Right renal cortex interstitium (tissue), 3 donors: ENCODE measurements around the gene NOB1. TPM values are rescaled to one million over a fixed set of nuclear protein-coding genes. Genes with fewer than 3 reads are reported as not detected.
"Not testable (repeated sequence)": the region's sequence is repeated elsewhere in the genome, so short reads cannot be mapped to it uniquely, and the experiment has no call there.

Experiments used
- DNase-seq, 3 donors: peaks; one replicate each; pipeline ENCODE4 v3.0.0-alpha.2; 2013; ENCODE audit warnings: low read depth in 3 of 3, low spot score in 2 of 3
- polyA plus RNA-seq, 3 donors: library from polyadenylated mRNA; unstranded; fragments of 120-200 nt; gene quantifications; one replicate each; pipeline ENCODE4 v1.2.1, GENCODE V29; 2013; ENCODE audit not compliant: insufficient read length in 3 of 3

The NOB1 gene
- 10 to 100 TPM; 67.5 to 76.5 (median 71.3) TPM for polyA plus RNA-seq

DNA sequence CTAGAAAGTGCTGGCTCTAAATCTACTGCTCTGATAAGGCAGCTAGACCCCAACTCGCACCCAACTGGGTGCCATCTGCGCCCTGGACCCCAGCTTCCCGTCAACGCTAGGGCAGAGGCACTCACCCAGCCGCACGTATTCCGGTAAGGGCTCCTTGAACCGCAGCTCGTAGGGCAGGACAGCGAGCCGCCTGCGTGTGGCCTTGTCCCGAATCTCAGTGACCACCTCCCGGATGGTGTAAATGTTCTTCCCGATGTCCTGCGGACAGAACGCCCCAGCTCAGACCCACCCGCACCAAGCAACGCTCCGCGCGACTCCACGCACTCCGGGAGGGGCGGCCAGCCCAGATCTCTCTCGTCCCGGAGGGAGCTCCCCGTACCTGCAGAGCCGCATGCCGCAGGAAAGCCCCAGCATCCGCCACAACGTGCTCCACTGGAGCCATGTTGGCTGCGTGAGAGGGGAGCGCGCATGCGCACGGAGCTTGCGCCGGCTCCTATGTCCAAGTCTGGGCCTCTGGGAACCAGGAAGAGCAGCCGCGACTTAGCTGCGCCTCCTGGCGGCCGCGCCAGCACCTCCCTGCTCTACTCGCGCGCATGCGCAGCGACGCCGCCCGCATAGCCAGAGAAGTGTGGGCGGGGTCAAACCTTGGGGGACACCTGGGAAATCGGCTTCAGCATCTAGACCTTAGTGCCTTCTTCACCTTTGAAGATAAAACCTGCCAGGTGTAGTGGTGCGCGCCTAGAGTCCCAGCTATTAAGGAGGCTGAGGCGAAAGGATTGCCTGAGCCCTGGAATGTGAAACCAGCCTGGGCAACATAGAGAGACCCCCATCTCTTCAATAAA lies at the start of gene NOB1:
NOB1 (minus strand) TSS at position 458 of the 842 bp plus-strand sequence; CDS start at position 442, 16 bp downstream.
- DNase-seq = peak; percentile 92 to 94 (median 92)

DNA sequence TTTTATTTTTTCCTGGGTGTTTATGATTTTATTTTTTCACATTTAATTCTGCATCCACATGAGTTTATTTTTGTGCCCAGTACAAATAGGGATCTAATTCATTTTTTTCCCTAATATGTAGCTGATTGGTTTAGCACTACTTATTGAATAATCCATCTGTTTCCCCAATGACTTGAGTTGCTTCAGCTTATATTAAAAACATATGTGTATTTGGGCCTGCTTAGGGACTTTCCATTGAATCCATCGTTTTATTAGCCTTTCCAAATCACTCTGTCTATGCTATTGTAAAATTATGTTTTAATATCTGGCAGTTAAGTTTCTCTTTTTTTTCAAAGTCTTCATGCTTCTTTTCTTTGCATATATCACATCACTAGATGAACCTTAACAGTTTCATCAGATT lies 49.6 kb upstream of the NOB1 start:
- no peak for DNase-seq

DNA sequence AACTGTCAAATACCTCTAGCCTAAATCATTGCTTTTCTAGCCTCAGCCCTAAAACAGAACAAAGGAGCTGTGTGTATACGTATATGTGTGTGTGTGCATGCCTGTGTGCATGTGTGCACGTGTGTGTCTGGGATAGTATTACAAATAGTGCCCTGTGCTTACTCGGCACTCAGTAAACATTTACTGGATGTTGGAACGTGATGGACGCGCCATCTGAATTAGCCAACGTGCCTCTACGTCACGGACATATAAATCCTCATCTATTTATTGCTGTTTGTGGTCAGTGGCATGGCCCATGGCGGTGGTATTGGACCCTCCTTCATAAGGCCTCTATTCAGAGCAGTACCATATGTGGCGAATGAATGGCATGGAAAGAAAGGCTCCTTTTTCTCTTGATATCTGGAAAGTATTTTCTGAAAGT lies 44.9 kb upstream of the NOB1 start:
- no peak for DNase-seq

DNA sequence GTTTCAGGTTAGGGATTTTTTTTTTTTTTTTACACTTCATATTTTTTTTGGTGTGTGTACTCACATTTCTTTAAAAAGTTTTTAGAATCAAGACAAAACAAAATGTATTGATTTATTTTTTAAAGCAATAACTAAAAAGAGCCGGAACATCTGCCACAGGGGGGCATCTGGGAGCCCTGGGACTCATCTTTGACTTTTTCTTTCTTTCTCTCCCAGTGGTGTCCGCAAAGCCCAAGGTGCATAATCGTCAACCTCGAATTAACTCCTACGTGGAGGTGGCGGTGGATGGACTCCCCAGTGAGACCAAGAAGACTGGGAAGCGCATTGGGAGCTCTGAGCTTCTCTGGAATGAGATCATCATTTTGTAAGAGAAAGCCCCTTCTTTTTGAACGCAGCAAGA lies 43.7 kb upstream of the NOB1 start:
- DNase-seq = no peak

DNA sequence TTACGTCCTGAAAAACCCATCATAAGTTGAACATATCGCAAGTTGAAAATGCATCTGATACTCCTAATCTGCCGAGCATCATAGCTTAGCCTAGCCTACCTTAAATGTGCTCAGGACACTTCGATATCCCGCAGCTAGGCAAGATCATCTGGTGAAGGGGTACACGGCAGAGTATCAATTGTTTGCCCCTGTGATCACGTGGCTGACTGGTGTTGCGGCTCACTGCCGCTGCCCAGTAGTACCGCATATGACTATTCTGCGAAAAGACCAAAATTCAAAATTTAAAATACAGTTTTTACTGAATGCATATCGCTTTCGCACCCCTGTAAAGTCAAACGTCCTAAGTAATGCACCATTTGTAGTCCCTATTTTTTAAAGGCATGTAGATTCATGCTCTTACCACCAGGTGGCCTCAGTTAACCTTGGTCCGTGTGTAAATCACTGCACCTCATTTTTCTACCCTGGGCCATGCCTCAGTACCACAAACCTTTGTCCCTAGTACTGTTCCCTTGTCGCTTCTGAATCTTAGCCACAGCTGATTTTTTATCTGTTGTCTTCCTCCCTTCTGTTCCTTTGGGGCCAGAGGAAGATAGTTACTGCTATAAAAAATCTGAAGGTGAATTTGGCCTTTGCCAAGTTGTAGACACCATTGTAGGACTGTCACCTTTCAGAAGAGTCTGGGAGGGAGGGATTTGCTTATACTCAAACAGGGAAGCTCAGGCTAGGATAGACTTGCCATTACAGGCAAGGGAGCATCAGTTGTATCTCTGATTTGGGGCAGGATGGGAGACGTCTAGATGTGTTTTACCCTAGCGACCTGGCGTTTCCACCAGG lies 41.8 kb upstream of the NOB1 start:
- peak; percentile 58 to 65 (median 60) for DNase-seq

DNA sequence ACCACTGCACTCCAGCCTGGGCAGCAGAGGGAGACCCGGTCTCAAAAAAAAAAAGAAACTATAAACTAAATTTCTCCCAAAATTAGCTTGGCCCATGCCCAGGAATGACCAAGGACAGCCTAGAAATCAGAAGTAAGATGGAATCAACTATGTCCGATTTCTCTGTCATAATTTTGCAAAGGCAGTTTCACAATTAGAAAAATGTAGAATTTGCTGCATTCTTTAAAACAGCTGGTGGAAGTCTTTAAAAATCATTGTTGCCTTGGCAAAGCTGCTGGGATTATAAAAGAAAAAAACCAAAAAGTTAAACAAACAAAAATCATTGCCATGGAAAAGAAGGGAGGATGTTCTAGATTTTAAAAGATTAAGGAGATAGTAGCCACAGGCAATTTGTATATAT lies 39.8 kb upstream of the NOB1 start:
- no peak for DNase-seq

DNA sequence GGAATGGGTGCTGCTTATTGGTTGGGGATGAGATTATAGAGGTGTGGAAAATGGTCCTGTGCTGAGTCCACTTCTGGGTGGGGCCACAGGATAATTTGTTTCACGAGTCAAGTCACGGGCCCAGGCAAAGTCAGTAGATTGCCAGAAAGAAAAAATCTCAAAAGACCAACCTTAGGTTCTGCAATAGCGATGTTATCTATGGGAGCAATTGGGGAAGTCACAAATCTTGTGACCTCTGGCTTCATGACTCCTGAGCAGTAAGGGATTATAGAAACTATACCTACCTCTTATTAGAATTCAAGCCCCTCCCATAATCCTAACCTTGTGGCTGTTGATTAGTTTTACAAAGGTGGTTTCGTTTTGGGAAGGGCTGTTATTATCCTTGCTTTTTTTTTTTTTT lies 38.8 kb upstream of the NOB1 start:
- no peak for DNase-seq

DNA sequence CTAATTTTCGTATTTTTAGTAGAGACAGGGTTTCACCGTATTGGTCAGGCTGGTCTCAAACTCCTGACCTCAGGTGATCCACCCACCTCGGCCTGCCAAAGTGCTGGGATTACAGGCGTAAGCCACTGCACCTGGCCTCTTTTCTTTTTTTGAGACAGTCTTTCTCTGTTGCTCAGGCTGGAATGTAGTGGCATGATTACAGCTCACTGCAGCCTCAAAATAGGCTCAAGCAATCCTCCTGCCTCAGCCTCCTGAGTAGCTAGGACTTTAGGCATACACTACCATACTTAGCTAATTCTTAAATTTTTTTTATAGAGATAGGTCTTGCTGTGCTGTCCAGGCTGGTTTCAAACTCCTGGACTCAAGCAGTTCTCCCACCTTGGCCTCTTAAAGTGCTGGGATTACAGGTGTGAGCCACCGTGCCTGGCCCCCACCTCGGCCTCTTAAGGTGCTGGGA lies 36.7 kb upstream of the NOB1 start:
- not testable (repeated sequence) for DNase-seq

DNA sequence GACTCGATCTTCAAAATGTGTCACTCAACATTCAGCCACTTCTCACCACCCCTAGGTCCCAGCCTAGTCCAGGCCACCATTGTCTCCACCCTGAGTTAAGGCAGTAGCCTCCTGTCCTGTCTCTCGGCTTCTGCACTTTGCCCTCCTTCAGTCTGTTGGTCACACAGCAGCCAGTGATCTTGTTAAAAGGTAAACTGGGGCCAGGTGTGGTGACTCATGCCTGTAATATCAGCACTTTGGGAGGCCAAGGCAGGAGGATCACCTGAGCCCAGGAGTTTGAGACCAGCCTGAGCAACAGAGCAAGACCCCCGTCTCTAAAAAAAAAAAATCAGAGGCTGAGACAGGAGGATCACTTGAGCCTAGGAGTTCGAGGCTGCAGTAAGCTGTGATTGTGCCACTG lies 33.2 kb upstream of the NOB1 start:
- DNase-seq = no peak

DNA sequence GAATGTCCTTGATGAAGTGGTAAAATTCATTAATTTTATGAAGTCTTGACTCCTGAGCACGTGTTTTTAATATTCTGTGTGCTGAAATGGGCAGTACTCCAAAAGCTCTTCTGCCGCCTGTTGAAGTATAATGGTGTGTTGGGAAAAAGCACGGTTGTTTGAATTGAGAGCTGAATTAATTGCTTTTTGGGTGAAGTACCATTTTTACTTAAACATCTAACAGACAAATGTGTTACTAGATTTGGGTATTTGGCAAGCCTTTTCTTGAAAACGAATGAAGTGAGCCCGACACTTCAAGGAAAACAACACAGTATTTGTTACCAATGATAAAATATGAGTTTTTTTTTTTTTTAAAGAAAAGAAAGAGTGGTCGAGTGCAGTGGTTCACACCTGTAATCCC lies 29.9 kb upstream of the NOB1 start:
- DNase-seq = no peak

DNA sequence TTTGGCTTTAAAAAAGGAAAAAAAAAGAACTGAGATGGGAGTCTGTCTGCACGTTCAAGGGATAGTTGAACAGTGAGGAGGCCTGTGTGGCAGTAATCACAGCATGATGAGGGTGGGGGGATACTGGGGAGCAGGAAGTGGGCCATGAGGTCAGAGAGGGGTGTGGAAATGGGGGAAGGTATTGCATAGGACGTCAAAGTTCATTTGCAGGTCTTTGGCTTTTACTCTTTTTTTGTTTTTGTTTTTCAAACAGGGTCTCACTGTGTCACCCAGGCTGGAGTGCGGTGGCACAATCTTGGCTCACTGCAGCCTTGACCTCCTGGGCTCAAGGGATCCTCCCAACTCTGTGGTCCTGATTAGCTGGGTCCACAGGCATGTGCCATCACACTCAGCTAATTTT lies 26.4 kb upstream of the NOB1 start:
- DNase-seq = no peak

DNA sequence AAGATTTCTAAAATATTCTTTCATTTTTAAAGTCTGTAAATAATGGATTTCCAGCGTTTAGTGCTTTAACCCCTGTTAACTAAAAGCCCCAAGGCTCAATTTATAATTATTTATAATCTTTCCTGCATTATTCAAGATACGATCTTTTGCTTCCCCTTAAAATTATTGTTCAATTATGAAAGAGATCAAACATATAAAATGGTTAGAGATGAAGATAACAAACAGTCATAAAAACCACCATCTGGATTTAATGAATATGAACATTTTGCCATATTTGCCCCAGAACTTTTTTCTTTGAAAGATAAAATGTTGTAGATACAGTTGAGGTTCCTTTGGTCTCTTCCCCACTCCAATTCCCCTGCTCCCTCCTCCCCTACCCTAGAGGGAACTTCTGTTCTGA lies 25.0 kb upstream of the NOB1 start:
- no peak for DNase-seq

DNA sequence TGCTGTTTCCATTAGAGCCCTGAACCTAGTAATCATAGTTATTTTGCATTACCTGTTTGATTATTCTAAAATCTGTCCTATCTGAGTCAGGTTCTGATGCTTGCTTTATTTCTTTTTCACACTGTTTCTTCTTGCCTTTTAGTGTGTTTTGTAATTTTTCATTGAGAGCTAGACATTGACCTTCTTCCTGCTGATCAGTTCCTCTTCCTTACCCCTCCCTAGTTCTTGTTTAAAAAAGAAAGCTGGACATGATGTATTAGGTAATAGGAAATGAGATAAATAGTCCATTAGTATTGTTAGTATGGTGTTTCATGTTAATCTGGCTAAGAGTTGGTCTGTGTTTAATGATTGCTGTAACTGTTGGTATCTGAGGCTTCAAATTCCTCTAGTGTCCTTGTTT lies 20.8 kb upstream of the NOB1 start:
- DNase-seq = no peak

DNA sequence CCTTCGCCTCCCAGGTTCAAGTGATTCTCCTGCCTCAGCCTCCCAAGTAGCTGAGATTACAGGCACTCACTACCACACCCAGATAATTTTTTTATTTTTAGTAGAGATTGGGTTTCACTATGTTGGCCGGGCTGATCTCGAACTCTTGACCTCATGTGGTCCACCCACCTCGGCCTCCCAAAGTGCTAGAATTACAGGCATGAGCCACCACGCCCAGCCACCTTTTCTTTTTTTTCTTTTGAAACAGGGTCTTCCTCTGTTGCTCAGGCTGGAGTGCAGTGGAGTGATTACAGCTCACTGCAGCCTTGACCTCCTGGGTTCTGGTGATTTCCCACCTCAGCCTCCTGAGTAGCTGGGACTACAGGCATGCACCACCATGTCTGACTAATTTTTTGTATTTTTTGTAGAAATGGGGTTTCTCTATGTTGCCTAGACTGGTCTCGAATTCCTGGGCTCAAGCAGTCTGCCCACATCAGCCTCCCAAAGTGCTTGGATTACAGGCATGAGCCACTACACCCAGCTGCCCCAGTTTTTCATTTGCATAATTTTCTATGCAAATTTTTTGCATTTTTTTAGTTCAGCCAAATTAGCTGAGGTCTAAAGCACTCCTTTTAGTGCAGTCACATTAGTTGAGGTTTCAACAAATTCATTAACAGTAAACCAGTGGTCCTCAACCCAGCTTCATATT lies 18.7 kb upstream of the NOB1 start:
- DNase-seq = no peak

DNA sequence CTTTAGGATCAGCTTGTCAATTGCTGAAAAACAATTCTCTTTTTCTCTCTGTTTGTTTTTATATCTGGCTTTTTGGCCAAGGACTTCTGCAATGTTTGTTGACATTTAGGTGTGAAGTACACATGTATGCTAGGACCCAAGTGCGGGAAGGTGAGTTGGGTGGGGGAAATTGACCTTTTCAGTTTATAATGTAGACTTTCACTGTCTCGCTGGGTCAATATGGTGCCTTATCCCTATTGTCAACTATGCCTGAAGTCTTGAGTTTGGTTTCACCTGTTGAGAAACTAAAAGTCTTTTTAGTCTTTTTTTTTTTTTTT lies 16.9 kb upstream of the NOB1 start:
- no peak for DNase-seq

DNA sequence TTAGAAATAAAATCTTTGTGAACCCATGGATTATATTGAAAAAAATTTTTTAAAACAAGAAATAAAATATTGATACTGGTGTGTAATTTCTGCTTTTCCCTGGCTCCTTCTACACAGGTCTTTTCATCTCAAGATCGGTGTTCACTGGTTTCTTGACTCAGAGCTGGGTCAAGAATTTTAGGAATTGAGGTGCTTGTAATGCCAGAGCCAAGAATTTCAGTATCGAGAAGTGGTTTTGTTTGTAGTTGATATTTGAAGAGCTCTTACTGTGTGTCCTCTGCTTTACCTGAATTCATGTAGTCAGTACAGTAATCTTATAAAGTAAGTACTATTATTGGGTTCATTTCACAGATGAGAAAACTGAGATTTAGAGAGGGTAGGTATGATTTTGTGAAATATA lies 14.7 kb upstream of the NOB1 start:
- DNase-seq = no peak

DNA sequence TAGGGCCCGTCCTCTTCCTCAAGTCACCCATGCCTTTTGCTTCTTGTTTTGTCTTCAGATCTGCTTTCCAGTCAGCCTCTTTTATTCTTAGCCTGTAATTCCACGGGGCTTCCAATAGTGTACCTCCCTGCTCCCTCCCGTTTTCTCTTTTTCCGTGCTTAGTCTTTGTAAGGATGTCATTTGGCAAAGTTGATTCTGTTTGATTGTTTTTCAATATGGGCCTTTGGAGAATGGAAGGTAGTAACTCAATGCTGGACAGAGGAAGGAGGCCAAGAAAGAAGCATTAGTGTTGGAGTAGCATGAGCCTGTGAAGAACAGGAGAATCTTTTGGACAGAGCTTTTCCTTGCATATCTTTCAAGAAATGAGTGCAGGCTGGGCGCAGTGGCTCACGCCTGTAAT lies 13.9 kb upstream of the NOB1 start:
- DNase-seq = no peak

DNA sequence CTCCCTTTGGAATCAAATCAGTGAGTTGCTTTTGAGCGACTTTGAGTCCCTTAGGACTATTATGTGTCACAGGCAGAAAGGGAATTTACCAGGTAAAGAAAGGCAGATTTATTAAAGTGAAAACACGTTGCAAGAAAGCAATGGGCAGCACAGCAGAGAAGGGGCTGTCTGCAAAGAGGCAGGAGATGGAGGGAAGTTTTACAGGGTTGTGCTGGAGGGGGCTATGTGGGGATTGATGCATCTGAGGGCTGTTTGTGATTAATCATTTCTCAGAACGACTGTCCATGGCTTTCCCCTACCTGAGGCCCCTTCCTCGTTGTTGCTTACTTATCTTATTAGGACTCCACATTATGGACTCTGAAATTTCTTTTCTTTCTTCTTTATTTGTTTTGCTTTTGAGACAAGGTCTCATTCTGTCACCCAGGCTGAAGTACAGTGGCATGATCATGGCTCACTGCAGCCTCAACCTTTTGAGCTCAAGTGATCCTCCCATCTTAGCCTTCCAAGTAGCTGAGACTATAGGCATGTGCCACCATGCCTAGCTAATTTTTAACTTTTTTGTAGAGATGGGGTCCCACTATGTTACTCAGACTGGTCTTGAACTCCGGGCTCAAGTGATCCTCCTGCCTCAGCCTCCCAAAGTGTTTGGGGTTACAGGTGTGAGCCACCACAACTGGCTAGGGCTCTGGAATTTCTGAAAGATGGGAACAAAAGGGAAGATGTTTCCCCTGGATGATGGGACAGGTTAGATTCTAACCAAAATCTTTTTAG lies 12.9 kb upstream of the NOB1 start:
- no peak for DNase-seq

DNA sequence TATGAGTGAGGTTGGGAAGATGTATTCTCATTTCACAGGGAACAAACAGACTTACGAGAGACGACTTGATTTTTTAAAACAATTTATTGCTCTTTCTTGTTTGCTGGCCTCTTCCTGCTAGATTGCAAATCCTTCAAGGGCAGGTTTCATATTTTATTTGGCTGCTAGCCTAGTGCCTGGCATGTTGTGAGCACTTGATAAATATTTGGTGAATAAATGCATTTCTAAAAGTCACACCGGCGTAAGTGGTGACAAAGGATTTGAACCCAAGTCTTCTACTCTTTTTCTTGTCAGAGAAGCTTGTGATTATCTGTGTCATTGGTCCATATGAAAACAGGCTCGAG lies 8.8 kb upstream of the NOB1 start:
- no peak for DNase-seq

DNA sequence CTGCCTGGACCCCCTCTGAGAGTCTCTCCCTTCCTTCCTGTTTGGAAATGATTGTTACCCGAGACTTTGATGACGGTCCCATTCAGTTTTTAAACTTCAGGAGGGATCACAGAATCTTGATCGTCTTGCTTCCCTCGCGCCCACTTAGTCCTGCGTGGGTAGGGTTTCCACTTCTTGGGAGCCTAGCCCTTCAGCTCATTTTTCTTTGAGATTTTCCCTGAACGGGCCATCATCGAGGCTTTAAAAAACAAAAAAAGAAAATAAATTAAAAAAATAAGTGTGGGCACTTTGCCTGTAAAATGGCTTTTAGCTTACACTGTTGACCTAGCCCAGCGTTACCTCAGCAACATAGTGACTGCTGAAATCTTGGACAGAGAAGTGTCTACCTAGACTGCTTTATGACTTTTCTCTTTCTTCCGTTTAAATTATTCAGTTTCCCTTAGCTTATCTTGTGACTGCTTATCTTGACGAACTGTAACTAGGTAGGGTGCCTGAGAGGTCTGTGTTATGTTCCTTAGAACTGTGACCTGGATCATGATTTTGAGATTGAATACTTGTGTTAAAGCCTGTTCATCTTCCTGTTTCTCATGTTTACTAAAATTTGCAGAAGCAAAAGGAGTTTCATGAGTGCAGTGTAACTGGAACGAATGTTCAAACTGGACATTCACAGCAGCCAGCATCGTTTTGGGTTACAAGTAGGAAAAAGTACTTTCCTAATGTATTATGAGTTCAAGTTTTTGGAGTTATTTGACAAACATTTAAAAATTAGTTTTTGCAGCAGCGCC lies 8.3 kb upstream of the NOB1 start:
- DNase-seq = no peak
